ENCODE results near the gene PMS2. TPM values are rescaled to one million over a fixed set of nuclear protein-coding genes. Genes with fewer than 3 reads are reported as not detected.
A peak's percentile ranks its signal among the peaks of the same experiment; 100 is the strongest.

Gene PMS2
- total and polyA plus RNA-seq, 9 of the 15 experiments (the other 6 are each of a cell fraction or from before 2014, with no cell fraction given), result 4.9 to 27.6 (median 16.5) TPM

DNA sequence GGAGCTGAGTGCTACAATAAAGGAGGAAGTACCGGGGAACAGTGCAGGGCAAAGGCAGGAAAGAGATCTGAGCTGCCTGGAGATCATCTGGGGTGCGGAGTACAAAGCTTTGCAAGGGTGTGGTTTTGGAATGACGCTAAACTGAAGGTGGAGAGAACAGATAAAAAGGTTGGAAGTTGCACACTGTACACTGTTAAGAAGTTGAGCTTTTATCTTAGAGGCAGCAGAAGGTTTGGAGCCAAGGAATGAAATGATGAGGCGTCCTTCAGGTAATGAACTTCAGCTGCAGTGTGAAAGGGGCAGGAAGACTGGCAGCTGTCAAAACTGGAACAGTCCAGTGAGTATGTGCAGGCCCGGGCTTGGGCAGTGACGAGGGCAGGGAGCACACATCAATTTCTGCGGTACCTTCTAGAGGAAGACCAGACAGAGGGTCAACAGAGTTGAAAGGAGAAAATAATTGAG is 15.2 kb upstream of the PMS2 start (continued):
- TF ChIP-seq YBX1 (IDR thresholded peaks at IDR 0.05) (no peak), TEAD4 (IDR thresholded peaks at IDR 0.05; ENCODE audit: low read length) (peak; percentile 99), TEAD4 (CRISPR knock-in tag; IDR thresholded peaks at IDR 0.05; ENCODE audit: borderline replicate concordance) (no peak), MED1 (CRISPR knock-in tag; IDR thresholded peaks at IDR 0.05; ENCODE audit: borderline replicate concordance) (no peak), CREB1 (IDR thresholded peaks at IDR 0.05) (peak; percentile 90), CREB1 (CRISPR knock-in tag; IDR thresholded peaks at IDR 0.05) (peak; percentile 66), EZH2 (IDR thresholded peaks at IDR 0.05; ENCODE audit: borderline replicate concordance, low read depth, low read length) (no peak; the same call in 1 of the 2 replicates), RBBP5 (IDR thresholded peaks at IDR 0.05; ENCODE audit: borderline replicate concordance, insufficient read depth, low read length, poor library complexity, severe bottlenecking) (peak; percentile 35), SP2 (IDR thresholded peaks at IDR 0.05; ENCODE audit: extremely low read depth, low read depth, low read length, poor library complexity, severe bottlenecking) (no peak), C11orf30 (IDR thresholded peaks at IDR 0.05; ENCODE audit: low read depth) (peak; percentile 56; the same call in 1 of the 2 replicates), MCM2 (IDR thresholded peaks at IDR 0.05; ENCODE audit: low read depth) (no peak), GATAD2B (IDR thresholded peaks at IDR 0.05; ENCODE audit: borderline replicate concordance) (0 out of 2 replicates have a peak, but pooled peaks have one; percentile 51), FUS (optimal IDR thresholded peaks at IDR 0.05; ENCODE audit: low read depth, low read length) (no peak), LEF1 (IDR thresholded peaks at IDR 0.05) (peak; percentile 97), ZNF146 (CRISPR knock-in tag; IDR thresholded peaks at IDR 0.05; ENCODE audit: unreplicated experiment) (no peak), MEF2D (tag; conservative IDR thresholded peaks at IDR 0.05; ENCODE audit: low read depth) (peak; percentile 65; the same call in 1 of the 2 replicates), POLR2AphosphoS5 (IDR thresholded peaks at IDR 0.05; ENCODE audit: control insufficient read depth, insufficient read depth, low read depth, low read length) (peak; percentile 96), DACH1 (IDR thresholded peaks at IDR 0.05; ENCODE audit: partially characterized antibody) (peak; percentile 57), HDAC6 (IDR thresholded peaks at IDR 0.05; ENCODE audit: low read depth, low read length) (no peak), MYNN (IDR thresholded peaks at IDR 0.05) (peak; percentile 91), MYNN (CRISPR knock-in tag; IDR thresholded peaks at IDR 0.05) (no peak), ELF4 (CRISPR knock-in tag; IDR thresholded peaks at IDR 0.05) (peak; percentile 98), PHF21A (IDR thresholded peaks at IDR 0.05; ENCODE audit: borderline replicate concordance, low read depth) (peak; percentile 29; the same call in 1 of the 2 replicates)
- TF ChIP-seq, protein P1, sequence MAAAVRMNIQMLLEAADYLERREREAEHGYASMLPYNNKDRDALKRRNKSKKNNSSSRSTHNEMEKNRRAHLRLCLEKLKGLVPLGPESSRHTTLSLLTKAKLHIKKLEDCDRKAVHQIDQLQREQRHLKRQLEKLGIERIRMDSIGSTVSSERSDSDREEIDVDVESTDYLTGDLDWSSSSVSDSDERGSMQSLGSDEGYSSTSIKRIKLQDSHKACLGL (CRISPR knock-in tag; IDR thresholded peaks at IDR 0.05; ENCODE audit: borderline replicate concordance, poor library complexity, severe bottlenecking), result no peak
- TF ChIP-seq, protein P2, sequence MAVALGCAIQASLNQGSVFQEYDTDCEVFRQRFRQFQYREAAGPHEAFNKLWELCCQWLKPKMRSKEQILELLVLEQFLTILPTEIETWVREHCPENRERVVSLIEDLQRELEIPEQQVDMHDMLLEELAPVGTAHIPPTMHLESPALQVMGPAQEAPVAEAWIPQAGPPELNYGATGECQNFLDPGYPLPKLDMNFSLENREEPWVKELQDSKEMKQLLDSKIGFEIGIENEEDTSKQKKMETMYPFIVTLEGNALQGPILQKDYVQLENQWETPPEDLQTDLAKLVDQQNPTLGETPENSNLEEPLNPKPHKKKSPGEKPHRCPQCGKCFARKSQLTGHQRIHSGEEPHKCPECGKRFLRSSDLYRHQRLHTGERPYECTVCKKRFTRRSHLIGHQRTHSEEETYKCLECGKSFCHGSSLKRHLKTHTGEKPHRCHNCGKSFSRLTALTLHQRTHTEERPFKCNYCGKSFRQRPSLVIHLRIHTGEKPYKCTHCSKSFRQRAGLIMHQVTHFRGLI (CRISPR knock-in tag; IDR thresholded peaks at IDR 0.05), result no peak
- TF ChIP-seq, protein P3, sequence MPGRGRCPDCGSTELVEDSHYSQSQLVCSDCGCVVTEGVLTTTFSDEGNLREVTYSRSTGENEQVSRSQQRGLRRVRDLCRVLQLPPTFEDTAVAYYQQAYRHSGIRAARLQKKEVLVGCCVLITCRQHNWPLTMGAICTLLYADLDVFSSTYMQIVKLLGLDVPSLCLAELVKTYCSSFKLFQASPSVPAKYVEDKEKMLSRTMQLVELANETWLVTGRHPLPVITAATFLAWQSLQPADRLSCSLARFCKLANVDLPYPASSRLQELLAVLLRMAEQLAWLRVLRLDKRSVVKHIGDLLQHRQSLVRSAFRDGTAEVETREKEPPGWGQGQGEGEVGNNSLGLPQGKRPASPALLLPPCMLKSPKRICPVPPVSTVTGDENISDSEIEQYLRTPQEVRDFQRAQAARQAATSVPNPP (IDR thresholded peaks at IDR 0.05; ENCODE audit: borderline replicate concordance, insufficient read depth, insufficient read length), result no peak
- TF ChIP-seq, protein P4, sequence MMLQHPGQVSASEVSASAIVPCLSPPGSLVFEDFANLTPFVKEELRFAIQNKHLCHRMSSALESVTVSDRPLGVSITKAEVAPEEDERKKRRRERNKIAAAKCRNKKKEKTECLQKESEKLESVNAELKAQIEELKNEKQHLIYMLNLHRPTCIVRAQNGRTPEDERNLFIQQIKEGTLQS (IDR thresholded peaks at IDR 0.05), result peak; percentile 76
- TF ChIP-seq, protein P4 (CRISPR knock-in tag; conservative IDR thresholded peaks at IDR 0.05), result no peak; the same call in 1 of the 2 replicates
